GM18508 (cell line): ENCODE measurements around the gene ARHGAP42.
"Not testable (repeated sequence)": the region's sequence is repeated elsewhere in the genome, so short reads cannot be mapped to it uniquely, and the experiment has no call there.

Experiments
- ATAC-seq: cut with Tn5 transposase; IDR thresholded peaks from one replicate; pipeline ENCODE4 v1.9.1; 2021; ENCODE audit warnings: moderate number of reproducible peaks; ENCODE audit not compliant: insufficient read depth, unreplicated experiment

ARHGAP42 gene

DNA sequence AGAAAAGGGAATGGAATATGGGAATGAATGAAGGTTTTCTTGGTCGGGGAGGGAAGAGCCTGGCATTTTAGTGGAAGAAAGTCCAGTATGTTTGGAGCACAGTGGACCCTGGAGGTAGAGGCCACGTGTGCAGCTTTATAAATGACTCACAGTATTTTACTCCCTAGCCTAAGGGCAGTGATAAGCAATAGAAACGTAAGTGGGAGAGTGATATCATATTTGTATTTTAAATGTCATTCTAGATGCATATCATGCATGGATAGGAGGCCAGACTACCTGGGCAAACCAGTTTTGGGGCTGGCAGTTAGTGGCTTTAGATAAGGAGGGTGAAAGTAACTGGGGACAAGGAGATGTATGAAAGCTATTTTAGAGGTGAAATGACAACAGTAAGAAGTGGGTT is 174.1 kb downstream of the ARHGAP42 start:
- ATAC-seq = no peak

- ATAC-seq = peak; percentile 67
Measured at GRCh38 chr11:100863080-100863581, 176.0 kb downstream of the ARHGAP42 start.

DNA sequence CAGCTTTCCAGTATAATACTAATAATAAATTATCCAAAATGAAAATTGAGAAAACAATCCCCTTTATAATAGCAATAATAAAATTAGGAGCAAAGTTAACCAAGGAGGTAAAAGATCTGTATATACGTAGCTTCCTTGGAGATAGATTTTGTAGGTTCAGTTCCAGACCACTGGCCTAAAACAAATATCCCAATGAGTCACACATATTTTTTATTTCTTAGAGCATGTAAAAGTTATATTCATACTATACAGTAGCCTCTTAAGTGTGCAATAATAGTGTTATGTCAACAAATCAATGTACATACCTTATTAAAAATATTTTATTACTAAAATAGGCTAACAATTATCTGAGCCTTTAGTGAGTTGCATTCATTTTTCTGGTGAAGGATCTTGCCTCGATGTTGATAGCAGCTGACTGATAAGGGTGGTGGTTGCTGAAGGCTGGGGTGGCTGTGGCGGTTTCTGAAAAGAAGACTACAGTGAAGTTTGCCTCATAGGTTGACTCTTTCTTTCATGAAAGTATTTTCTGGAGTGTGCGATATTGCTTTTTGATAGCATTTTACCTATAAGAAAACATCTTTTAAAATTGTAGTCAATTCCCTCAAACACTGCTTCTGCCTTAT is 178.5 kb downstream of the ARHGAP42 start:
- no peak for ATAC-seq

GRCh38 chr11:100866453-100866852 is 179.4 kb downstream of the ARHGAP42 start:
- no peak for ATAC-seq

DNA sequence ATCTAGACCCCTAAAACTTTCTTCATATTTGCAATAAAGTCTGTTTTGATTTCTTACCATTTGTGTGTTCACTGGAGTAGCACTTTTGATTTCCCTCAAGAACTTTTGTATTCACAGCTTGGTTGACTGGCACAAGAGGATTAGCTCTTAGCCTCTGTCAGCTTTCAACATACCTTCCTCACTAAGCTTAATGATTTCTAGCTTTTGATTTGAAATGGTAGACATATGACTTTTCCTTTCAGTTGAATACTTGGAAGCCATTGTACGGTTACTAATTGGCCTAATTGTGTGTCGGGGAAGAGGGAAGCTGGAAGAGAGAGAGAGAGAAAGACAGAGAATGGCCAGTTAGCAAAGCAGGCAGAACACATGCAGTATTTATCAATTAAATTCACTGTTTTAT is 180.5 kb downstream of the ARHGAP42 start:
- ATAC-seq = no peak

DNA sequence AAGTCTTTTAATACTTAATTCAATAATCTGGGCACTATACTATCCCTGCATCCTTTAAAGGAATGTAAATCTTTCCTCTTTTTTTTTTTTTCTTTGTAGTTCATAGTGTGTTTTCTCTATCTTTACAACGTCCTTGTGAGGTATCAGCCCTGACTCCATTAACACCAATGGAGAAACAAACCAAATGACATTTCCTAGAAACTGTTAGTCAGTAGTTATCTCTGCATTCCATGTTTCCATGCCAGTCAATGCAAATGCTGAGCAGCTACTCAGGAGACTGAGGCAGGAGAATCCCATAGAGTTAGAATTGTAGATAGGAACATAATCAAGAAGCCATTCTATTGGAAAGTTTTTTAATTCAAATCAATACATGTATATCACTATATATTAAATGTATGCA is 182.2 kb downstream of the ARHGAP42 start:
- no peak for ATAC-seq

DNA sequence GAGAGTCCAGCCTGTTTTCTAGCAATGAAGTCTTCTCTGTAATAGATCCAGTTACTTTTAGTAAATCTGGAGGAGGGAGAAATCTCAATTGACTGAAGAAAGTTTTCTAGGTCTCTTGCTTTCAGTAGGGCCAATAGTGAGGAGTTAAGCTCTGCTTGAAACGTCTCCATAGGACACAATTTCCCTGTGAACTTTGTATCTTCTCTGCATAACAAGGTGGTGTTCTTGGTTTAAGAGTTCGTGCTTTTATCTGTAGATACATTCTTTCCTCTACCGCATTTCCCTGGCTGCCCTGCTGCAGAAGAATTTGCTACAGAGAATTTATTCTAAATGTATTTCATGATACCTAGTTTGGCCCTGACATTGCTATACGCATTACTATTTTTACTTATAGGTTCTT is 183.1 kb downstream of the ARHGAP42 start:
- no peak for ATAC-seq

DNA sequence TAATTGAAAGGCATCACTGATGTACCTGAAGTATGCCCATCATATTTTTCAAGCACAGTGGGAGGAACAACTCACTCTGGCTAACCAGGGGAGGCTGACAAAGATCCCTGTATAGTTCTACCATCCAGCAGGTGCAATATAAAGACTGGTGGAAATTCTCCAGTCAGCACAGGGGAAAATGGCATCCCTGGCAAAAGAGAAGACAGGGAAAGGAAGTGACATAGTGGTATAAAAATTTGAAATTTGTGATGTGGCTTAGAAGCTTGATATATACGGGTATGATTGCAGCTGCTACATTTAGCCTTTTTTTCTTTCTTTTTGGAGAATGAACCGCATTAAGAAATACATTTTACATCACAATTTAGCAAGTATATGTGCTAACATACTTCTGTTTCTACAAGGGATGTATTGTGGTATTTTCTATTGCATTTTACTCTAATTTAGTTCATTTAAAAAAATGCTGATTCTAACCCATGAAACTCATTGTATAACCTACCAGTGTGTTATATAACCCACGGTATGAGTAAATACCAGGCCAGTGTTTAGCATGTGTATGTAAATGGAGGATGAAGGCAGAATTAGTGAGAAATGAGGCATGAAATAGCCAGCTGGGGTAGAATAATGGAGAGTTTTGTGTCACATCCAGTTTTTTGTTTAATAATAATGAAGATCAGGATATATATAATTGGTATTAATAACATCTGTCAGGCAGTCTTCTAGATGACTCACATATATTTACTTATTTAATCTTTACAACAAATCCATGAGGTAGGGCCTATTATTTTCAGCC is 186.1 kb downstream of the ARHGAP42 start:
- ATAC-seq = no peak

GRCh38 chr11:100874203-100874602 is 187.1 kb downstream of the ARHGAP42 start:
- ATAC-seq = no peak

- ATAC-seq = no peak
Measured at GRCh38 chr11:100875521-100875869, 188.4 kb downstream of the ARHGAP42 start.

DNA sequence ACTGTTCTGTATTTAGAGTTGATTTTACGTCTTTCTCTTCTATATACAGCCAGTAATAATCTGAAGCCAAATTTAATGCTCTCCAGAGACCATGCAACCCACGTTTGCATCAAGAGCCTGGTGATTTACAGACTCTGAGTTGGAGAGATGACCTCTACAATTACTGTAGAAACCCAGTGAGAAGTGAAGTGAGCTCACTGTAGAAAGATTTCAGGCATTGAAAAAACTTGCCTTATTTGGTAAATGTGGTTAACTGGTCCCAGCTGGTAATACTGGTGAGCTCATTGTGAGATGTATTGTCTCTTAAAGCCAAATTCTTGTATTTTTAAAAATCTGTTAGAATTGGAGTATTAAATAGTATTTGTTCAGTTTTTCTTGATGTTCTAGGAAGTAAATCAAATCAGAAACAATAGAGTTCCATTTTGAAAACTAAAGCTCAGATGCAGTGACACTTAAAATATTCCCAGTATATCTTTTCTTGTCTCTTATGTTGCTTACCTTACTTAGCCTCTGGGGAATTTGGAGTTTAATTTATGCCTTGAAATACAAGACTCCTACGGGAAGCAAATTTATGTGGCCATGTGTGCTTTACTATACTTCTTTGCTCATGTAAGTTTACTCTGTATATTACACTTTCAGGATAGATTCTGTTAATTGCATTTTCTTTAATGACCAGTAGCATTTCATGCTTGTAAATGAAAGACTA is 189.9 kb downstream of the ARHGAP42 start:
- ATAC-seq = peak; percentile 92

DNA sequence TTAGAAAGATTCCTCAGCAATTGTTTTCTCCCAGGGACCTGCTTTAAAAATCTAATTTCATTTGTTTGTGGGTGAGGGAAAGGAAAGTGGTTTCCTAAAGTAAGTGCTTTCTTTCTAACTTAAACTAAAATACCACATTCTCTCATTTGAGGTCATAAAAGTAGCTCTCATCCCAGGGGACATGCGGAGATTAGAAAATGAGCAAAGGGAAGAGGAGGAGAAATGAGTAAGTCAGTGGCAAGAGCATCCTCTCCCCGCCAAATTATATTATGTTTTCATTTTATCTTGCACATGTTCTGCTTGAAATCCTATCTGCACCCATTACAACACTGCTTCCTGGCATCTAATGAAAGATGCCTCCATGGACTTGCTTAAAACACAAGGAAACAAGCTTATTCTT is 191.4 kb downstream of the ARHGAP42 start:
- ATAC-seq = no peak

DNA sequence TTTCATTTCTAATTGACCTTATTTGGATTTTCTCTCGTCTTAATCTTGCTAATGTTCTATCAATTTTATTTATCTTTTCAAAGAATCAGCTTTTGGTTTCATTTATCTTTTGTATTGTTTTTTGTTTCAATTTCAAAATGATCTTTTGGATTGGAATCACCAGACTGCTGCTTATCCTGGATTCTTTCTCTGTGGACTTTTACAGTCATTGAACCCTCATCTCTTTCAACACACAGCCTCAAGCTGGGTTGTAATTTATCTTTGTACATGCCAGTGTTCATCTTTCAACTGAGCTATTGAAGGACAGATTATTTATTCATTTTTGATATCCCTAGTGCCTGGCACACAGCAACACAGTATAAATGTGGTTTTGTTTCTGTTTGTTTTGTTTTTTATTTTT is 195.9 kb downstream of the ARHGAP42 start:
- no peak for ATAC-seq

GRCh38 chr11:100883830-100884229 is 196.7 kb downstream of the ARHGAP42 start:
- no peak for ATAC-seq

- ATAC-seq = no peak
Measured at GRCh38 chr11:100887659-100888058, 200.6 kb downstream of the ARHGAP42 start.

GRCh38 chr11:100888836-100889235 is 201.7 kb downstream of the ARHGAP42 start:
- no peak for ATAC-seq

DNA sequence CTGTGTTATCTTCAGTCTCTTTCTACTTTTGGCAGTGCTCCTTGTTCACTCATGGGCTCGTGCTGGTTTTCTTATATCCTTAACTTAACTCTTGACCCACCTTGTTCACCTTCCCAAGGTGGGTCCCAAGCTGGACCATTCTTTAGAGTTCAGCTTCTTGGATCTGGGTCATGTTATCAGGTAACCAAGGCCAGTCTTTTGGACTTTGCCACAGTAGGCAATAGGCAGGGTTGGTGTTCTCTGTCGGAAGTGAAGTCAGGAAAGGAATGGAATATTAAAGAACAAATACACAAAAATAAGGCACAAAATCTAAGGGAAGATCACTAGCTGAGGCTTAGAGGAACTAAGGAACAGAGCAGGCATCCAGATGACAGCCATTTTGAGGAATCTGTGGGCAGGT is 202.7 kb downstream of the ARHGAP42 start:
- no peak for ATAC-seq

DNA sequence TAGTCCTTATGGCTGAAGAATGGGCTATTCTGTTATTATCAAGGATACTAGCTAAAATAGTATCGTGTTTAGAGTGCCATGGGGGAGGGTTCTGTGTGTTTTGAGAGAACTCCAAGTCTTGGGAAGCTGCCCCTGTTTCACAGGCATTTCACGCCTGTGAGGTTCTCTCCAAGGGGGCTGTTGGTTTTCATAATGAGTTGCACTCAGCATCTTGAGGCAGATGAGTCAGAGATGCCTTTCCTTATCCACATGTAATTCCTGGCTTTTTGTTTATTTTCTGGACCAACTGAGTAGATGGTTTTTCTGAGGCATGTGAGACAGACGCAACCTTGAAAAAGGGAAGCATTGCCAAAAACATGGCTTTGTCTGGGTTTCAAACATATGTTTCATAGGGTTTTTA is 203.7 kb downstream of the ARHGAP42 start:
- ATAC-seq = no peak

GRCh38 chr11:100892886-100893285 is 205.8 kb downstream of the ARHGAP42 start:
- no peak for ATAC-seq

DNA sequence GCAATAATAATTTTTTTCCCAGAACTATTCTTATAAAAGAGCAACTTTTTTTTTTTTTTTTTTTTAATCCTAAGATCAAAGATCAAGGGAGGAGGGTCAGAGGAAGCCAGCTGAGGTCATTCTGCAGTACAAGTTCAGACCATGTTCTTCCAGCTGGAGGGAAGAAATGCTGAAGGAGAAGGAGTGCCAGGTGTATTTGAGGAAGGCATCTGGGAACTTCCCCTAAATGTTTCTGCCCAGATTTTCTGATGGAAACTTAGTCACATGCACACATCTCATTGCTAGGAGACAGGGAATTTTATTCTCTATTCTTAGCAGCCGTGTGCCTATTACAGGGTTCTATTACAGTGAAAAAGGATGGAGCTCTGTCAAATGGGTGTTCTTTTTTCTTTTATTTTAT is 208.4 kb downstream of the ARHGAP42 start:
- ATAC-seq = no peak

- not testable (repeated sequence) for ATAC-seq
Measured at GRCh38 chr11:100895976-100896375, 208.9 kb downstream of the ARHGAP42 start.
